Dermis blood vessel endothelial cell (primary cell): ENCODE measurements around the gene AQP4. TPM values are rescaled to one million over a fixed set of nuclear protein-coding genes. Genes with fewer than 3 reads are reported as not detected.

ENCODE experiments used
- DNase-seq: peaks from one replicate; pipeline ENCODE4 v3.0.0; 2010
- total RNA-seq: library from RNA; depleted of rRNA; stranded (reverse); fragments of >200 nt; gene quantifications from 2 replicates; pipeline ENCODE4 v1.2.3, GENCODE V29; 2014

The AQP4 gene
- total RNA-seq, 1 donor from 2014 or later = under 0.01 TPM

DNA sequence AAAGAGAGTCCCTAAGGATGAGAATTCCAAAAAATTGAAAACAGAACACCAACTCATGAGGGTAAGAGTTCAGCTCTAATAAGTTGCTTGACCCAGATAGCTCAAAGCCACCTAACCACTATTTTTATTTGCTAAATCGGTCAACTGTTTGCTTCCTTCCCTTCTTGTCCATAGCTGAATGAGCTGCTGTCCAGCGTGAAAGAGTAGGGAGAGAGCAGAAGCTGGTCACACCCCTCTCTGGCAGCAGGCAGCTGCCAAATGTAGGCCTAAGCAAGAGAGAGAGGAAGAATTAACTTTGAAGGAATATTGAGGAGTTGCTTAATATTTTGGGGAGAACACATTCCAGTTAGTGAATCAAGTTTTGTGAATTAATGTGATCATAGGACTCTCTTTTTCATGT lies 25.9 kb downstream of the AQP4 start:
- no peak for DNase-seq

DNA sequence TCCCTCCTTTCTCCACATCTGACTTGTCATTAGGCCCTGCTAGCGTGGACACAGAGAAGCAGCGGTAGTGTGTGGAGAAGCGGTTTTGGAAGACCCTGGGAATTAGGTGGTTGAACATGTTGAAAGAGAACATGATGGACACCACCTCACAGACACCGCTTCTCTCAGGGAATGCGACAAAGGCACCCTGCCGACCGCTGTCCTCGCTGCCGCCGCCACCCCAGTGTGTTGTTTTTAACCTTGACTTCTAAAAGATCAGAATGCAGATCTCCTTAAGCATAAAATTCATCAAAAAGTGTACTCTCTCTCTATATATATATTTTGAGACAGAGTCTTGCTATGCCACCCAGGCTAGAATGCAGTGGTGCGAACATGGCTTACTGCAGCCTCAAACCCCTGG lies 33.2 kb downstream of the AQP4 start:
- DNase-seq = no peak

DNA sequence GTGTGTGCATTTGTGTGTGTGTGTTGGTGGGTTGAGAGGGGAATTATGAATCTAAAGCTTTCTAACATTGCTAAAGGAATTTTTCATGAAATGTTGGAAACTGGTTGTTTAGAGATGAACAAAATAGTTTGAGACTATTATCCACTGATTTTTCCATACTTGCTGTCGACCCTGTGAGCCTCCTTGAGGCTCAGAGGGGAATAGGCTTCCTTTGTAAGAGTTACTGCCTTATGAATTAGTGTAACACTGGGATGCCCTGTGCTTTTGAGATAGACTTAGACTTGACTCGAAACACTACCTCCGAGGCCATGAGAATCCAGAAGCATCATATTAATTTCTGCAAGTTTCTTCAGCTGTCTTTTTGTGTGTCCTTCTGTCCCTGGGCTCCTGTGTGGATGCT lies 37.9 kb downstream of the AQP4 start:
- no peak for DNase-seq

DNA sequence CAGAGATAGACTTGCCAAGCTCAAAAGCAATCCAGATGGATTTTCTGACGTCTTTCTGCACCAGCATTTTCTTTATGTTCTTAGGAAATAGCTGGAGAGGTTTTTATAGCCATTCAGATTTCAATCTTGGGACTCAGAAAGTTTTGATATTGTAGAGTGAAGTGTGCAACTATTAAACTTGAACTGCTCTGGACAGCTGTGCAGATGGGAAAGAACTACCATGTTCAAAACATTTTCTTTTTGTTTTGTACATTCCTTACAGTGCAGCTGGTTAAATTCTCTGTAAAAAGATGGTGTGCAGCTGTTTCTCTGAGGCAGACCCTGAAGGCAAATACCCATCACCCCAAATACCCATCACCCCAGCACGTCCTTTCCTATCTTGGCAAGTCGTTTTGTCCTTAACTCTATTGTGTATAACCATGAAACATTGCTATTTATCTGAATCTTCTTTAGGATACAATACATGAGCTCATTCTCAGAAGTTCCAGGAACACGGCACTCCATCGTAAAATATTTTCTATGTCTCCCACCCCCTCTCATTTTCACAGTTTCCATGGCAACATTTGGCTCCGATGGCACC lies 38.8 kb downstream of the AQP4 start:
- DNase-seq = no peak

DNA sequence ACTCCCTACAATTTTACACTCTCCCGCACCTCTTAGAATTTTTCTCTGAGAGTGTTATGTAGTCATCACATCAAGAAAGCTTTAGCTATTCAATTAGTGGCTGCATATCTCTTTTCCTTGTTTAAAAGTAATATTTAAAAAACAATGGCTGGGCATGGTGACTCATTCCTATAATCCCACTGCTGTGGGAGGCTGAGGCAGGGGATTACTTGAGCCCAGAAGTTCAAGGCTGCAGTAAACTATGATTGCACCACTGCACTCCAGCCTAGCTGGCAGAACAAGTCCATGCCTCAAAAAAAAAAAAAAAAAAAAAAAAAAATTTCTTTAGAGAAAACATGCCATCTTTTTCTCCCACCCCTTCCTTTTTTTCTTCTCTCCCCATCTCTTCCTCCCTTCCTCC lies 44.3 kb downstream of the AQP4 start:
- no peak for DNase-seq

DNA sequence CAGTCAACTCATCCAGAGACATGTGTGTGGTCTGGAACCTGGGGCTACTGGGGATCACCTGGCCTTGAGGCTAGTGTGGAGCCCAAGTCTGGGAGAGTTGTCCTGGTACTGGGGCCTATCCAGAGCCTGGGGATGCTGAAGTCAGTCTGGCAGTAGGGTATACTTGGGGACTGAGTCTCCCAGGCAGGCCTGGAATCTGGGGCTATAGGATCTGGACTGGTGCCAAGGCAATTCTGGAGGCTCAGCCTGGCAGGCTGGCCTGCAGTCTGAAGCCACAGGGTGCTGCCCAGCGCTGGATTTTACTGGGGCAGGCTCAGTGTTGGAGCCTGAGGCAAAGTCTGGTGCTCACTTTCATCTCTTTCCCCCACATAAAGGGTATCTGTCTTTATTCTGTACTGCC lies 46.5 kb downstream of the AQP4 start:
- no peak for DNase-seq

DNA sequence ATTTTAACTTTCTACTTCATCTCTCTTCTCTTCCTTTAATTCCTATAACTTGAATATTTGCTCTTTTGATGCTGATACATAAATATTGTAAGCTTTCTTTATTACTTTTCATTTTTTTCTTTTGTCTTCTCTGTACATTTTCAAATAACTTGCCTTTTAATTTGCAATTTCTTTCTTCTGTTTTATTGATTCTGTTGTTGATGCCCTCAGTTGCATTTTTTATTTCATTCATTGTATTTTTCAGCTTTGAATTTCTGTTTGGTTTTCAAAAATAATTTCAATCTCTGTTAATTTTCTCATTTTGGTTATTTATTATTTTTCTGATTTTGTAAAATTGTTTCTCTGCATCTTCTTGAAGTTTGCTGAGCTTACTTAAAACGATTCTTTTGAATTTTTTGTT lies 47.0 kb downstream of the AQP4 start:
- DNase-seq = no peak

DNA sequence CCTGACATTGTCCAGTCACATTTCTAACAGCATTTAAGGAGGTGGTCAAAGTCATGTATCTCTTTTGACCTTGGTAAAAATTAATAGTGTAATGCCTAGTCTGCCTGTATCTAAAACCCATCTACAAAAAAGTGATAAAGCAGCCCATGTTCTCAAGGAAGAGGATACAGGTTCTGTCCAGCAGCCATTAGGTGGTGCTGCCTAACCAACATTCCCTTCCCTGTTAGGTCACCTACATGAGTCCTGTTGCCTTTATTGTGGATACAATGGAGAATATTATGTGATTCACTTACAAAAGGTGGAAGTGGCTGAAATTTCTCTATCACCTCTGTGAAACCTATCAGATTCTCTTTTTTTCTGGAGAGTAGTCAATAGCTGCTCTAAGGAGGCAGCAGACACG lies 52.5 kb downstream of the AQP4 start:
- DNase-seq = no peak

DNA sequence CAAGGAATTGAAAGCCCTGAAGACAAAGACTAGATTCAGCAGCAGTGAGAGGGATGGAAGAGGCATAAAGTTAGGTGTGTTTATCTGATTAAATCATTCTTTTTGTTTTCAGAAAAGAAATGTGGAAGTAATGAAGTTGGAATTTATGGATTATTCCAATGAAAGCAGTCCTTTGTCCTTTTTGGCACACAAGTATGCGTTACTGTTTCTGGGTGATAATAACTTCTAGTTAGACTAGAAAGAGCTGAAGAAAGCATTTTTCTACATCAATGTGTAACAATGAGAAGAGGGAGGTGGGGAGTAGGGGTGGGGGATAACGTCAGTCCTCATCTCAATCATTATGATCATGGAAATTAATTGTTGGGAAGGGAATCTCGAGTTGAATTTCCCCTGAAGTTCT lies 53.0 kb downstream of the AQP4 start:
- no peak for DNase-seq

DNA sequence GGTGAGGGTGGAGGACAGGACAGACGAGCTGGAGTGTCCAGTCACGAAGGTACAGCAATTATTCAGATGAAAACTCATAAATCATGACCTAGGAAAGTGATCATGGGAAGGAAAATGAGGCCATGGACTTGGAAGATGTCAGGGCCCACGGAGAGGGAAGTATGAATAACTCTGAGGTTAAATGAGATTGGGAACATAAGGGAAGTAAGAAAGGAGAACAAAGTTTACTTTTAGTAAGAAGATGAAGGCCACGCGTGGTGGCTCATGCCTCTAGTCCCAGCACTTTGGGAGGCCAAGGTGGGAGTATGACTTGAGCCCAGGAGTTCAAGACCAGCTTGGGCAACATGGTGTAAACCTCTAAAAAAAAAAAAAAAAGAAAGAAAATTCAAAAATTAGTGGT lies 56.2 kb downstream of the AQP4 start:
- no peak for DNase-seq

DNA sequence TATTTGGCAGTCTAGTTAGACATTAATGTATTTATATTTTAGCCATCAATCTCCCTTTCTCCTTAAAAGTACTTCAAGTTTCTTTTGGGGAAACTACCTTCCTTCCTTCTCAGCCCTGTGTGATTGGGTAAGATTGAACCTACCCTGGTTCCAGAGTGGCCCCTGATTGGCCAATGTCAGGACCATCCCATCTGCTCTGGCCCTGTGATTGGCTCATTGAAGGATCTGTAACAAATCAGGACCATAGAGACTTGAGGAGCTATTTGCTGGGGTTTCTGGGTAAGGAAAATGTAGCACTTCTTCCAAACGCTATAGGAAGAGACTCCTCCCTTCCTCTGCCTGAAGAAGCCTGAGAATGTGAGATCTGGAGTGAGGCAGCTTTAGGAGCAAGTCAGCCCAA lies 59.3 kb downstream of the AQP4 start:
- no peak for DNase-seq

DNA sequence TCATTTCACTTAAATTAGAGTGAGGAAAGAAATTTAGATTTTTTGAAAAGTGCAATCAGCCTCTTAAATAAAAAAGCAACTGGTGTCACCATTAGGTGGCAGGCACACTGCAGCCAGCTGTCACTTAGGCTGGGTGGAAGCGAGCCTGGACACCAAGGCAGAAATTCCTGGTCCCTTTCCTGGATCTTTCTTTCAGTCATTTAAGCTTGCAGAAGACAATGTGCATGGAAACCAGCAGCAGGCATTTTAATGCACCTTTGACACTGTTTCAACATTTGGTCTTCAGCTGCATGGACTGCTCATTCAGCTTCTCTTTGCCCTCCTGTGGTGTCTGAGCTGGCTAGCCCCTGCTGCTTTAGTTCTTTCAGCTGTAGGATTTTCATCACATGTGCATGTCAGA lies 61.0 kb downstream of the AQP4 start:
- DNase-seq = no peak

DNA sequence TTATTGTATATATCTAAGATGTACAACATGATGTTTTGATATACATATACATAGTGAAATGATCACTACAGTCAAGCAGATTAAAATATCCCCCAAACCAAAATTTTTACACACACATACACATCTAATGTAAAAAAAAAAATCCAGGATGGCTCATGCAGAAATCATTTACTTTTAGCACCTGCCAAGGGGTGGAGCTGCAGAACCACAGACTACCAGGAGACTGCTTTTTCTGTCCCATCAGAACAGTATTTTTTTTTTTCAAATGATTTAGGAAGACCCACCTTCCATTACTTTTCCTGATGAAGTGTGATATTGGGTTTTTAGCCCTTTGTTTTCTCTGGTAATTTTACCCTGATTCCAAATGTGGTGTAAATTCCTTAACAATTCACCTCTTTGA lies 61.9 kb downstream of the AQP4 start:
- no peak for DNase-seq

DNA sequence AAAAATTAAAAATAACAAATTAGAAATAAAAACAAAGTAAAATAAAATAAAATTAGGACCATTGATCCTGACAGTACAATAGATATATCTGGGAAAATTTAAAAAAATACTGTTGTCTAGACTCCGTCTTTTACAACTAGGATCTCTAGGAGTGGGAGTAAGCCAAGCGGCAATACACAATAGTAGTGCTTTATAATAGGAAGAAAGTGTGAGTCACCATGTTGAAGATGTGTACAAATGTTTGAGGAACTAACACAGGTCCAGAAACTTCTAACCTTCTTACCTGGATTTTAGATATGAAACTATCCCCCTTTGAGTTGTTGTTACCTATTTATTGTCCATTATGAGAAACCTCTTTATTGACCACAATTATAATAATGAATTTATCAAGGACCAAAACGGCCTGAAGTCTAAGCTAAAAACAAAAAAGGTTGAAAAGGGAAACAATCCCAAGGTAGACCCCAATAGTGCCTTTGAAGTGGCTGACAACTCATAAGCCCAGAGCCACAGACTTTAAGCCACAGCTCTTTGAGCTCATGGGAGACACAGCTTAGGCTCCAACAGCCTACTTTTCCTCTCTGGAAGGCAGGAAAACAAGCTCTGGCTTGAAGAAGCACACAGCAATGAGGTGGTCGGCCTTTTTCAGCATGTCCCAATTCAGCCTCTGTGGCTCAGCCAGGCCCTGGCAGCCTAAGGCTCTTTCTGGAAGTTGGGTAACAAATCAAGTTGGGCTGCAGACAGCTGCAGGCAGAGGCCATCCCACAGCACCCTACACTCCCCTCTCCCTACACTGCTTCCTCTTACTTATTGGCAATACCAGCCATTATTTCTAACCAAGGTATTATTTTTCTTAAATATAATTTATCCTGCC lies 62.9 kb downstream of the AQP4 start:
- DNase-seq = no peak
